HT1080 (cell line): Measurements from ENCODE around the gene CPNE5. TPM values are rescaled to one million over a fixed set of nuclear protein-coding genes. Genes with fewer than 3 reads are reported as not detected.

Source experiments
- total RNA-seq: library from RNA; depleted of rRNA; stranded (reverse); fragments of >200 nt; shearing (Covaris generic); gene quantifications from 2 replicates; pipeline ENCODE4 v1.2.3, GENCODE V29; 2014; rRNA removed

CPNE5 gene
- total RNA-seq, 1 experiment from 2014 or later: 1.3 TPM

Other genes starting within 250 kb of the CPNE5 start
- gene SRSF3, start 245.1 kb downstream of the CPNE5 start, total RNA-seq: 335 and 412 TPM in 2 replicates
- gene CDKN1A, start 160.7 kb downstream of the CPNE5 start, total RNA-seq: 151 and 200 TPM in 2 replicates
- not detected in 2 replicates for gene RAB44, start 141.6 kb downstream of the CPNE5 start, total RNA-seq
- 49.7 and 60.3 TPM in 2 replicates for gene PPIL1, start 35.4 kb upstream of the CPNE5 start, total RNA-seq
- 49.3 and 59.0 TPM in 2 replicates for gene C6orf89, start 46.5 kb upstream of the CPNE5 start, total RNA-seq
- gene PI16, start 115.3 kb upstream of the CPNE5 start, total RNA-seq: 0.08 TPM in 1 of 2 replicates, not detected in the other
- gene MTCH1, start 146.8 kb upstream of the CPNE5 start, total RNA-seq: 263 and 264 TPM in 2 replicates
- 0.08 TPM in 1 of 2 replicates, not detected in the other for gene FGD2, start 166.2 kb upstream of the CPNE5 start, total RNA-seq